H1 (cell line): Measurements from ENCODE around the gene TFAP2B. TPM values are rescaled to one million over a fixed set of nuclear protein-coding genes. Genes with fewer than 3 reads are reported as not detected.
A peak's percentile ranks its signal among the peaks of the same experiment; 100 is the strongest.

ENCODE experiments used
- CTCF ChIA-PET: fragments of 300-600 bp; sonication (Branson Sonifier 250); formaldehyde crosslinking; loops from one replicate; lab custom pipeline; 2021; ENCODE audit not compliant: partially characterized antibody; lab: Charles Lee
- POLR2A ChIA-PET: fragments of 300-600 bp; sonication (Branson Sonifier 250); formaldehyde crosslinking; loops from one replicate; lab custom pipeline; 2021; ENCODE audit warnings: inconsistent platforms; ENCODE audit not compliant: partially characterized antibody; lab: Charles Lee
- DNase-seq, 2 experiments: peaks; one replicate each; pipeline versions ENCODE4 v3.0.0 to v3.0.0-alpha.2; 2010 to 2022; ENCODE audit warnings: low spot score in 2 of 2, low read depth in 1 of 2, mixed read lengths in 1 of 2
- FAIRE-seq: peaks from 2 replicates; lab custom pipeline; 2011; peaks lifted over from hg19 to GRCh38; lab: Jason Lieb, UNC
- H2AFZ ChIP-seq: 2 replicates; pipeline ENCODE4 v1.8.1; 2012; ENCODE audit warnings: low read length, inconsistent platforms
- H2AK5ac ChIP-seq: 2 replicates; pipeline ENCODE4 v1.6.1; 2013; ENCODE audit warnings: low read depth, low read length
- H2BK120ac ChIP-seq: replicated peaks from 2 replicates; pipeline ENCODE3; 2013; ENCODE audit warnings: low read depth, low read length, inconsistent platforms
- H2BK12ac ChIP-seq: 2 replicates; pipeline ENCODE4 v1.6.1; 2013; ENCODE audit warnings: low read depth, low read length
- H2BK15ac ChIP-seq: 2 replicates; pipeline ENCODE4 v1.6.1; 2013; ENCODE audit warnings: low read length
- H2BK20ac ChIP-seq: 2 replicates; pipeline ENCODE4 v1.6.1; 2013; ENCODE audit warnings: low read length
- H2BK5ac ChIP-seq: 2 replicates; pipeline ENCODE4 v1.6.1; 2013; ENCODE audit warnings: low read depth, low read length
- H3K14ac ChIP-seq: 2 replicates; pipeline ENCODE4 v1.6.1; 2013; ENCODE audit warnings: inconsistent platforms; ENCODE audit not compliant: insufficient read length
- H3K18ac ChIP-seq: 2 replicates; pipeline ENCODE4 v1.6.1; 2013; ENCODE audit warnings: low read length; ENCODE audit errors: extremely low read depth
- H3K23ac ChIP-seq: 2 replicates; pipeline ENCODE4 v1.6.1; 2013; ENCODE audit warnings: inconsistent platforms; ENCODE audit not compliant: insufficient read length
- H3K23me2 ChIP-seq: 2 replicates; pipeline ENCODE4 v1.6.1; 2013; ENCODE audit warnings: low read depth, low read length
- H3K27ac ChIP-seq: 2 replicates; pipeline ENCODE4 v1.6.1; 2011; ENCODE audit warnings: low read depth, low read length, inconsistent platforms
- H3K27me3 ChIP-seq, 4 experiments: replicated peaks in 1 of 4; 1 replicate in 1 of 4; 2 replicates in 3 of 4; pipeline versions ENCODE4 v1.6.1 to v1.8.1; 2011 to 2013; ENCODE audit warnings: low read length in 3 of 4, mild to moderate bottlenecking in 3 of 4, inconsistent platforms in 2 of 4, mixed read lengths in 2 of 4, moderate library complexity in 1 of 4; ENCODE audit not compliant: control insufficient read depth in 3 of 4, insufficient read depth in 3 of 4; ENCODE audit errors: extremely low read depth in 1 of 4
- H3K36me3 ChIP-seq, 4 experiments: 2 replicates each; pipeline versions ENCODE4 v1.6.1 to v1.8.1; 2011 to 2013; ENCODE audit warnings: mild to moderate bottlenecking in 4 of 4, low read length in 3 of 4, moderate library complexity in 2 of 4, control low read depth in 1 of 4, inconsistent platforms in 1 of 4; ENCODE audit not compliant: insufficient read depth in 4 of 4, control insufficient read depth in 2 of 4
- H3K4ac ChIP-seq: replicated peaks from 2 replicates; pipeline ENCODE3; 2013; ENCODE audit warnings: low read length, low read depth, mixed read lengths, inconsistent platforms; ENCODE audit not compliant: insufficient read length
- H3K4me1 ChIP-seq, 4 experiments: replicated peaks in 1 of 4; 1 replicate in 1 of 4; 2 replicates in 3 of 4; pipeline versions ENCODE4 v1.6.1 to v1.8.1; 2011 to 2013; ENCODE audit warnings: low read length in 3 of 4, inconsistent platforms in 2 of 4, mixed read lengths in 1 of 4; ENCODE audit not compliant: insufficient read depth in 4 of 4, control insufficient read depth in 3 of 4
- H3K4me2 ChIP-seq, 2 experiments: 2 replicates each; pipeline versions ENCODE4 v1.6.1 to v1.8.1; 2011 to 2013; ENCODE audit warnings: low read depth in 2 of 2, low read length in 2 of 2, control low read depth in 1 of 2, inconsistent platforms in 1 of 2, mild to moderate bottlenecking in 1 of 2; ENCODE audit not compliant: insufficient read depth in 1 of 2
- H3K4me3 ChIP-seq, 4 experiments: fragments of 200-600, 300-600 bp in 1 of 4; sonication (generic), shearing (Covaris generic), sonication (Bioruptor Twin) in 1 of 4; 2 replicates each; pipeline versions ENCODE4 v1.5.1 to v1.8.1; 2011 to 2016; ENCODE audit warnings: low read length in 4 of 4, low read depth in 3 of 4, control low read depth in 2 of 4, inconsistent platforms in 2 of 4, mild to moderate bottlenecking in 2 of 4, mixed read lengths in 1 of 4, moderate library complexity in 1 of 4; ENCODE audit not compliant: insufficient read depth in 2 of 4; ENCODE audit errors: extremely low read depth in 1 of 4
- H3K56ac ChIP-seq: replicated peaks from 2 replicates; pipeline ENCODE3; 2013; ENCODE audit warnings: low read depth, mild to moderate bottlenecking, mixed read lengths, low read length, inconsistent platforms; ENCODE audit not compliant: insufficient read length
- H3K79me1 ChIP-seq: 2 replicates; pipeline ENCODE4 v1.6.1; 2013; ENCODE audit warnings: low read depth, low read length, control low read depth
- H3K79me2 ChIP-seq, 2 experiments: 2 replicates each; pipeline versions ENCODE4 v1.6.1 to v1.8.1; 2012 to 2013; ENCODE audit warnings: low read length in 2 of 2, mild to moderate bottlenecking in 2 of 2, inconsistent platforms in 1 of 2; ENCODE audit not compliant: insufficient read depth in 2 of 2, control insufficient read depth in 1 of 2
- H3K9ac ChIP-seq, 4 experiments: replicated peaks in 1 of 4; 1 replicate in 1 of 4; 2 replicates in 3 of 4; pipeline versions ENCODE4 v1.6.1 to v1.8.1; 2011 to 2013; ENCODE audit warnings: low read depth in 3 of 4, low read length in 3 of 4, control low read depth in 2 of 4, mild to moderate bottlenecking in 2 of 4, moderate library complexity in 2 of 4, inconsistent platforms in 1 of 4; ENCODE audit errors: extremely low read depth in 1 of 4
- H3K9me3 ChIP-seq, 2 experiments: 2 replicates each; pipeline versions ENCODE4 v1.6.1 to v1.8.1; 2012 to 2013; ENCODE audit warnings: mild to moderate bottlenecking in 2 of 2, moderate library complexity in 2 of 2, control low read depth in 1 of 2, inconsistent platforms in 1 of 2, low read depth in 1 of 2, low read length in 1 of 2, mixed read lengths in 1 of 2; ENCODE audit not compliant: insufficient read depth in 2 of 2
- H4K20me1 ChIP-seq, 2 experiments: replicated peaks in 1 of 2; 2 replicates each; pipeline versions ENCODE3 to v1.8.1; 2011 to 2013; ENCODE audit warnings: inconsistent platforms in 2 of 2, low read length in 2 of 2, mild to moderate bottlenecking in 1 of 2; ENCODE audit not compliant: insufficient read depth in 2 of 2, control insufficient read depth in 1 of 2
- H4K5ac ChIP-seq: 2 replicates; pipeline ENCODE4 v1.6.1; 2013; ENCODE audit warnings: low read length, low read depth, mixed read lengths, inconsistent platforms; ENCODE audit not compliant: insufficient read length
- H4K8ac ChIP-seq: 2 replicates; pipeline ENCODE4 v1.8.0; 2013; ENCODE audit warnings: mild to moderate bottlenecking, moderate library complexity, low read length, inconsistent platforms; ENCODE audit not compliant: insufficient read depth; ENCODE audit errors: extremely low read depth
- H4K91ac ChIP-seq: replicated peaks from 2 replicates; pipeline ENCODE3; 2013; ENCODE audit warnings: low read length, mixed read lengths, inconsistent platforms; ENCODE audit not compliant: insufficient read length
- BRCA1 ChIP-seq: IDR thresholded peaks from 2 replicates; pipeline ENCODE4 v1.6.1; 2012; ENCODE audit warnings: low read depth, low read length, improper control_type of control experiment
- CEBPB ChIP-seq: IDR thresholded peaks from 2 replicates; pipeline ENCODE4 v1.6.1; 2012; ENCODE audit warnings: low read depth, low read length
- EGR1 ChIP-seq: IDR thresholded peaks from 2 replicates; pipeline ENCODE4 v1.6.1; 2011; ENCODE audit warnings: low read depth, low read length, borderline replicate concordance
- EZH2 ChIP-seq: fragments of 200-600 bp; sonication (generic); IDR thresholded peaks from 2 replicates; pipeline ENCODE4 v1.7.1; 2012; ENCODE audit warnings: low read depth, mild to moderate bottlenecking, moderate library complexity, low read length, inconsistent platforms; ENCODE audit not compliant: severe bottlenecking
- KDM1A ChIP-seq: fragments of 200-600, 300-600 bp; sonication (generic); IDR thresholded peaks from 2 replicates; pipeline ENCODE4 v1.7.1; 2016; ENCODE audit warnings: mild to moderate bottlenecking, low read length, borderline replicate concordance
- SRF ChIP-seq: IDR thresholded peaks from 2 replicates; pipeline ENCODE4 v1.6.1; 2011; ENCODE audit warnings: mild to moderate bottlenecking, low read depth, low read length, moderate library complexity
- WGBS, 2 experiments: shearing (Covaris generic) in 1 of 2; methylation state at CpG; one replicate each; pipeline versions ENCODE4 v1.1.6 to v1.1.7; 2013 to 2015; ENCODE audit warnings: low lambda C conversion rate in 2 of 2, mixed read lengths in 2 of 2, inconsistent platforms in 1 of 2, low coverage in 1 of 2, missing lambda C conversion rate in 1 of 2; ENCODE audit not compliant: insufficient replicate concordance in 2 of 2, insufficient coverage in 1 of 2, insufficient read length in 1 of 2; ENCODE audit errors: extremely low coverage in 1 of 2, missing lambda C conversion rate in 1 of 2; 5-methylcytosine and 5-hydroxymethylcytosine counted together
- polyA plus RNA-seq, 7 experiments: library from polyadenylated mRNA; depleted of rRNA in 3 of 7; stranded (reverse) in 5 of 7; unstranded in 2 of 7; fragments of >200 nt in 5 of 7; fragments of 200-250 nt in 2 of 7; gene quantifications; 1 replicate in 5 of 7; 2 replicates in 1 of 7; 4 replicates in 1 of 7; pipeline versions ENCODE4 v1.2.1 to v1.2.3, GENCODE V29; 2011 to 2013; ENCODE audit warnings: missing spikeins in 2 of 7, mixed read lengths in 2 of 7
- total RNA-seq: library from RNA; stranded (reverse); fragmentation: NEBNext Ultra II Directional; extraction: Animal tissue kit (Norgen Biotek cat#: 25700); gene quantifications from 2 replicates; pipeline ENCODE4 v1.2.1, GENCODE V29; 2021

TFAP2B gene
- total and polyA plus RNA-seq, 2 of the 8 experiments (the other 6 are each of a cell fraction or from before 2014, with no cell fraction given): not detected

- Histone ChIP-seq H3K79me1 (no peaks in the 10 kb centered on the region), H3K14ac (no peak overlapping the region), H2AK5ac (no peak overlapping the region), H3K9me3 (no peaks in the 10 kb centered on the region), H2AFZ (no peak overlapping the region), H4K91ac (no peak overlapping the region), H3K79me2 (no peaks in the 10 kb centered on the region), H3K4ac (no peak overlapping the region), H3K23ac (no peak overlapping the region), H2BK15ac (no peak overlapping the region), H4K20me1 (no peaks in the 10 kb centered on the region), H4K5ac (no peak overlapping the region), H2BK5ac (no peak overlapping the region), H2BK12ac (no peak overlapping the region), H3K56ac (no peak overlapping the region), H3K27me3 (no peaks in the 10 kb centered on the region), H3K27ac (no peak overlapping the region), H3K9ac (no peak overlapping the region), H2BK120ac (no peak overlapping the region), H3K4me1 (no peaks in the 10 kb centered on the region), H4K8ac (no peak overlapping the region), H3K4me3 (no peak overlapping the region), H3K23me2 (no peaks in the 10 kb centered on the region), H3K18ac (no peak overlapping the region), H3K36me3 (no peaks in the 10 kb centered on the region), H3K4me2 (no peak overlapping the region), H2BK20ac (no peak overlapping the region)
- DNase-seq: no peak
- peak; percentile 55 for TF ChIP-seq CEBPB
- TF ChIP-seq KDM1A: no peak
- no peak for TF ChIP-seq EZH2
- no peak for TF ChIP-seq SRF
- TF ChIP-seq EGR1: no peak
- TF ChIP-seq BRCA1: no peak
- POLR2A ChIA-PET: no interaction called here
- no peak for FAIRE-seq
- WGBS, 2 experiments: 30% methylated on average over 1 of the region's 1 CpG; no CpG with 5 or more reads in 1 of the 2 experiments
- CTCF ChIA-PET: no interaction called here
Measured at GRCh38 chr6:50864601-50865000, 45.9 kb downstream of the TFAP2B start.
